HG03571 (cell line): Measurements from ENCODE around the gene PPP3CA.

ENCODE experiments used
- ATAC-seq: cut with Tn5 transposase; IDR thresholded peaks from one replicate; pipeline ENCODE4 v1.9.1; 2021; ENCODE audit not compliant: unreplicated experiment

The PPP3CA gene

DNA sequence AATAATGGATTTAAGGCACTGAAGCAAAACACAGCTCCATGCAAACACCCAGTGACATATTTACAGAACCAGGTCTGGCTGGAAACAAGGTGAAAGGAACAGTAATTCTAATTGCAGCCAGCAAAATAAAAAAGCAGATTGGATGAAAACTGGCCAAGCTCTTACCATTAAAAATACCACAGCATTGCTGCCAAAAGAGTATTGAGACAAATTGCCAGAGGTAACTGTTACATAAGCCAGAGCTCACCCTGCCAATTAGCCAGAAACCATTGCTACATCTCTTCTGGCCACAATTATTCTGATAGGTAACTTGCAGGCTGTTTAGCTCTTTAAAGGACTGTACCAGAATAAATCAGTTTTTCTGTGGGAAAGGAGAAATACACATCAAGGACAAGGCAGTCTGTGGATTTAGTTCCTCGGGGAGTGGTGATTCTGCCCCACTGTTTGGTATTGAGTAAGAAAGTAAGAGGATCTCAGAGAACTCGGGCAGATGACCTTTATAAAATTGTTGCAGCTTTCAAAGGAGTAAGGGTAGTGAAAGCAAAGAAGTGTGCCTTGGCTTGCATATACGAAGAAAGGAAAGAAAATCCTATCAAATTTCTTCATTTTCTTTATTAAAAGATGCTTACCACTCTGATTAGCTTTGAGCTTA, 369.5 kb downstream of the PPP3CA start:
- ATAC-seq = no peak

DNA sequence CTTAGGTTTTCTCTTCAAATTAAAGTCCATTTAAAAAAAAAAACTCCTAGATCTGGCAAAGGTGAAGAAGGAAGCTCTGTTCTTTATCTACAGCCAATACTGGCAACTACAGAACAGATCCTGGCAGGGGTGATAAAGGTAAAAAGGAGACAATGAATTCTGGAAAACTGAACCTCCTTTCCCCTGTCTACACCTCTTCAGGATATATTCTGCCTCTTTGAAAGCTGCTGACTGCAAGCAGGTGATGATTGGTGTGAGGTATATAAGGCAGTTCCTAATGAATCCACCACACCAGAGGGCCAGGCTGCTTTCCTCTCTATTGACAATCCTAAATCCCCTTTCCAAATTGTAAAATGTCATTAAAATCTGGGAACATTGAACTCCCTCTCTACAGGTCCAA, 370.1 kb downstream of the PPP3CA start:
- no peak for ATAC-seq
